Endothelial cell of umbilical vein (primary cell): ENCODE data around the gene TYW3.

Source experiments
- EZH2 ChIP-seq: IDR thresholded peaks from 2 replicates; pipeline ENCODE4 v1.6.1; 2012; ENCODE audit warnings: borderline replicate concordance, low read depth, mild to moderate bottlenecking, moderate library complexity, low read length, inconsistent platforms; ENCODE audit not compliant: severe bottlenecking
- FOS ChIP-seq: IDR thresholded peaks from 2 replicates; pipeline ENCODE4 v1.6.1; 2011; ENCODE audit warnings: mild to moderate bottlenecking, low read length, moderate library complexity, borderline replicate concordance; ENCODE audit not compliant: insufficient read depth
- JUN ChIP-seq: IDR thresholded peaks from 2 replicates; pipeline ENCODE4 v1.6.1; 2011; ENCODE audit warnings: borderline replicate concordance, low read depth; ENCODE audit not compliant: insufficient read length, insufficient read depth
- POLR2A ChIP-seq: IDR thresholded peaks from 2 replicates; pipeline ENCODE4 v1.6.1; 2012; ENCODE audit warnings: low read depth, mild to moderate bottlenecking, control low read depth, low read length
- POLR2AphosphoS5 ChIP-seq: IDR thresholded peaks from 2 replicates; pipeline ENCODE4 v1.6.1; 2012; ENCODE audit warnings: low read depth, mild to moderate bottlenecking, control low read depth, low read length, moderate library complexity; ENCODE audit not compliant: insufficient read depth
- TF ChIP-seq, protein P1 (sequence below), 2 donors: IDR thresholded peaks; 1 replicate in 1 of 2; 2 replicates in 1 of 2; pipeline ENCODE4 v1.5.1; 2011; ENCODE audit warnings: low read length in 2 of 2, mild to moderate bottlenecking in 2 of 2, moderate library complexity in 2 of 2, control low read depth in 1 of 2, inconsistent platforms in 1 of 2, low read depth in 1 of 2; ENCODE audit not compliant: insufficient read depth in 1 of 2; ENCODE audit errors: extremely low read depth in 1 of 2

DNA sequence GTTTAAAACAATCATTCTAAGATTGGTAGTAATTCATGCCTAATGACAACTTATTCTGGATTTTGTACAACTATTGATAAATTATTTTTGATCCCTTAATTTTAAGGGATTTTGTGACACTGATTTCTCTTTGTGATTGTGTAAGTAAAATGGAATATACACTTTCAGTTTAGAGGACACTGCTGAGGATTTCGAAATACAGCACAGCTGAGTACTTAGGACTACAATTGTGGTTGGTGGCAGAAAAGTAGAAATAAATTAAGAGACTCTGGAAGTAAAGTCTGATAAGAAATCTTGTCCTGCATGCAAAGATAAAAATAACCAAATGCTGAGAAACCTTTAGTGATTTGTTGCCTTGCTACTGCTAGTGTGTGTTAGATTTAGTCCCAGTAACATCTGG, 40.0 kb downstream of the TYW3 start:
- TF ChIP-seq, protein P1, sequence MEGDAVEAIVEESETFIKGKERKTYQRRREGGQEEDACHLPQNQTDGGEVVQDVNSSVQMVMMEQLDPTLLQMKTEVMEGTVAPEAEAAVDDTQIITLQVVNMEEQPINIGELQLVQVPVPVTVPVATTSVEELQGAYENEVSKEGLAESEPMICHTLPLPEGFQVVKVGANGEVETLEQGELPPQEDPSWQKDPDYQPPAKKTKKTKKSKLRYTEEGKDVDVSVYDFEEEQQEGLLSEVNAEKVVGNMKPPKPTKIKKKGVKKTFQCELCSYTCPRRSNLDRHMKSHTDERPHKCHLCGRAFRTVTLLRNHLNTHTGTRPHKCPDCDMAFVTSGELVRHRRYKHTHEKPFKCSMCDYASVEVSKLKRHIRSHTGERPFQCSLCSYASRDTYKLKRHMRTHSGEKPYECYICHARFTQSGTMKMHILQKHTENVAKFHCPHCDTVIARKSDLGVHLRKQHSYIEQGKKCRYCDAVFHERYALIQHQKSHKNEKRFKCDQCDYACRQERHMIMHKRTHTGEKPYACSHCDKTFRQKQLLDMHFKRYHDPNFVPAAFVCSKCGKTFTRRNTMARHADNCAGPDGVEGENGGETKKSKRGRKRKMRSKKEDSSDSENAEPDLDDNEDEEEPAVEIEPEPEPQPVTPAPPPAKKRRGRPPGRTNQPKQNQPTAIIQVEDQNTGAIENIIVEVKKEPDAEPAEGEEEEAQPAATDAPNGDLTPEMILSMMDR (IDR thresholded peaks at IDR 0.05; ENCODE audit: extremely low read depth in 1 of 2, insufficient read depth in 1 of 2, low read depth in 1 of 2, low read length in 2 of 2) = no peak
- no peak for TF ChIP-seq FOS
- TF ChIP-seq POLR2AphosphoS5 = no peak
- TF ChIP-seq POLR2A = no peak
- no peak for TF ChIP-seq JUN
- TF ChIP-seq EZH2 = no peak
